Tibial artery (tissue), 4 donors: ENCODE measurements around the gene ZNF564.
A peak's percentile ranks its signal among the peaks of the same experiment; 100 is the strongest.

Source experiments
- DNase-seq, 2 donors: peaks; one replicate each; pipeline ENCODE4 v3.0.0-alpha.2; 2019
- H3K27ac ChIP-seq, 2 donors: fragments of 200-600 bp; sonication (generic) in 1 of 2; 1 replicate in 1 of 2; 2 replicates in 1 of 2; pipeline ENCODE4 v1.5.1; 2018 to 2019; ENCODE audit warnings: mild to moderate bottlenecking in 1 of 2
- H3K27me3 ChIP-seq, 2 donors: fragments of 200-600 bp; sonication (generic) in 1 of 2; one replicate each; pipeline versions ENCODE4 v1.5.1 to v1.6.0; 2016 to 2019
- H3K36me3 ChIP-seq, 3 donors: fragments of 200-600 bp; sonication (generic) in 2 of 3; one replicate each; pipeline ENCODE4 v1.5.1; 2016 to 2019; ENCODE audit warnings: mild to moderate bottlenecking in 2 of 3
- H3K4me1 ChIP-seq, 4 donors: fragments of 200-600 bp; sonication (generic) in 2 of 4; 1 replicate in 3 of 4; 2 replicates in 1 of 4; pipeline ENCODE4 v1.5.1; 2016 to 2019
- H3K4me3 ChIP-seq, 2 donors: fragments of 200-600 bp; sonication (generic) in 1 of 2; 1 replicate in 1 of 2; 2 replicates in 1 of 2; pipeline ENCODE4 v1.5.1; 2018 to 2019; ENCODE audit warnings: mild to moderate bottlenecking in 2 of 2
- H3K9me3 ChIP-seq, 3 donors: fragments of 200-600 bp; sonication (generic) in 1 of 3; one replicate each; pipeline ENCODE4 v1.5.1; 2016 to 2019
- intact Hi-C: fragments of 100-400 bp; cut with DNase I; formaldehyde crosslinking; loops from one replicate; pipeline ENCODE4 v1.15.0; 2023; ENCODE audit warnings: low total_unique reads
- TF ChIP-seq, protein P1 (sequence below), 2 experiments: fragments of 200-600 bp in 1 of 2; fragments of 450-650 bp in 1 of 2; IDR thresholded peaks; one replicate each; pipeline ENCODE4 v1.5.1; 2017 to 2019; ENCODE audit warnings: antibody characterized with exemption in 2 of 2, mild to moderate bottlenecking in 1 of 2, moderate library complexity in 1 of 2

The ZNF564 gene

DNA sequence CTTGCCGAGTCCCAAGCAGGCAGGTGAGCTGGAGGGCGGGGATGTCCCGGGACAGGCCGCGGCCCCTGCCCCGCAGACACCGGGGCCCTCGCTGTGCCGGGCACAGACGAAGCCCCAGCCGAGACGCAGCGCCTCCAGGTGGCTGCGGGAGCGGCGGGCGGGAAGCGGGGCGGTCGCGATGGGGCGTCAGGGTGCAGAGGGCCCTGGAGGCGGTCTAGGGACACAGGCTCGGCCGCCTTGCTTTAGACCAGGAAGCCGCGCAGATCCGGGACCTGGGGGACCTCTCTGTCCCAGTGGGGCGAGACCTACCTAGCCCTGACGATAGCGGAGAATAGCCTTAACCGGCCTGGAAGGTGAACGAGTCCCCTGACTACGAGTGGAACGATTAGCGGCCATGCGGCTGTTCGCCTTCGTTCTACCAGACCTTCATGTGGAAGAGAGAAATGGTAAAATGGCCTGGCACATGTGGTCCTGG lies 4.2 kb upstream of the ZNF564 start:
- Histone ChIP-seq H3K9me3 (no peaks in the 10 kb centered on the region), H3K27me3 (peaks cover 0 to 2% of the 10 kb centered on the region in 2 donors), H3K4me3 (peak overlapping the region in 1 of 2 donors; percentile 6), H3K27ac (no peak overlapping the region), H3K4me1 (peaks cover 0 to 18% (median 9%) of the 10 kb centered on the region in 4 donors), H3K36me3 (no peaks in the 10 kb centered on the region)
- TF ChIP-seq, protein P1, sequence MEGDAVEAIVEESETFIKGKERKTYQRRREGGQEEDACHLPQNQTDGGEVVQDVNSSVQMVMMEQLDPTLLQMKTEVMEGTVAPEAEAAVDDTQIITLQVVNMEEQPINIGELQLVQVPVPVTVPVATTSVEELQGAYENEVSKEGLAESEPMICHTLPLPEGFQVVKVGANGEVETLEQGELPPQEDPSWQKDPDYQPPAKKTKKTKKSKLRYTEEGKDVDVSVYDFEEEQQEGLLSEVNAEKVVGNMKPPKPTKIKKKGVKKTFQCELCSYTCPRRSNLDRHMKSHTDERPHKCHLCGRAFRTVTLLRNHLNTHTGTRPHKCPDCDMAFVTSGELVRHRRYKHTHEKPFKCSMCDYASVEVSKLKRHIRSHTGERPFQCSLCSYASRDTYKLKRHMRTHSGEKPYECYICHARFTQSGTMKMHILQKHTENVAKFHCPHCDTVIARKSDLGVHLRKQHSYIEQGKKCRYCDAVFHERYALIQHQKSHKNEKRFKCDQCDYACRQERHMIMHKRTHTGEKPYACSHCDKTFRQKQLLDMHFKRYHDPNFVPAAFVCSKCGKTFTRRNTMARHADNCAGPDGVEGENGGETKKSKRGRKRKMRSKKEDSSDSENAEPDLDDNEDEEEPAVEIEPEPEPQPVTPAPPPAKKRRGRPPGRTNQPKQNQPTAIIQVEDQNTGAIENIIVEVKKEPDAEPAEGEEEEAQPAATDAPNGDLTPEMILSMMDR (IDR thresholded peaks at IDR 0.05) = no peak
- no peak for DNase-seq
- intact Hi-C loops = no loop called here

DNA sequence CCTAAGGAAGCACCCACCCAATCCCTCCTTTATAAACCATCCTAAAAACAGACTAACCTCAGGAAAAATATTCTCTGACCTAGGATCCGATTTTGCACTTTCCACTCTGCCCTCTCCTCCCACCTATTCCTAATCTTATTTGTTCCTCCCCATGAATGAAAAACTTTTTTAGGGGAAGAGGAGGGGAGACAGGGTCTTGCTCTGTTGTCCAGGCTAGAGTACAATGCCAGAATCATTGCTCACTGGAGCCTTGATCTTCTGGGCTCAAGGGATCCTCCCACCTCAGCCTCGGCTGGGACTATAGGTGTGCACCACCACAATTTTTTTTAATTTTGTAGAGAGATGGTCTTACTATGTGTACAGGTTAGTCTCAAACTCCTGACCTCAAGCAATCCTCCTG lies 4.4 kb downstream of the ZNF564 start:
- TF ChIP-seq, protein P1 (IDR thresholded peaks at IDR 0.05) = no peak
- Histone ChIP-seq H3K27ac (no peak overlapping the region), H3K27me3 (no peaks in the 10 kb centered on the region), H3K36me3 (peaks cover 0 to 11% (median 8%) of the 10 kb centered on the region in 3 donors), H3K4me1 (peaks cover 0 to 32% (median 19%) of the 10 kb centered on the region in 4 donors), H3K9me3 (no peaks in the 10 kb centered on the region), H3K4me3 (no peak overlapping the region)
- intact Hi-C loops = no loop called here
- no peak for DNase-seq

- Histone ChIP-seq H3K4me1 (peaks cover 0 to 31% (median 19%) of the 10 kb centered on the region in 4 donors), H3K27me3 (no peaks in the 10 kb centered on the region), H3K36me3 (peaks cover 3 to 15% (median 14%) of the 10 kb centered on the region in 3 donors), H3K27ac (no peak overlapping the region), H3K4me3 (no peak overlapping the region), H3K9me3 (no peaks in the 10 kb centered on the region)
- intact Hi-C loops = no loop called here
- TF ChIP-seq, protein P1 (IDR thresholded peaks at IDR 0.05) = no peak
- DNase-seq = no peak
Observed at GRCh38 chr19:12546068-12546467, 5.2 kb downstream of the ZNF564 start.

DNA sequence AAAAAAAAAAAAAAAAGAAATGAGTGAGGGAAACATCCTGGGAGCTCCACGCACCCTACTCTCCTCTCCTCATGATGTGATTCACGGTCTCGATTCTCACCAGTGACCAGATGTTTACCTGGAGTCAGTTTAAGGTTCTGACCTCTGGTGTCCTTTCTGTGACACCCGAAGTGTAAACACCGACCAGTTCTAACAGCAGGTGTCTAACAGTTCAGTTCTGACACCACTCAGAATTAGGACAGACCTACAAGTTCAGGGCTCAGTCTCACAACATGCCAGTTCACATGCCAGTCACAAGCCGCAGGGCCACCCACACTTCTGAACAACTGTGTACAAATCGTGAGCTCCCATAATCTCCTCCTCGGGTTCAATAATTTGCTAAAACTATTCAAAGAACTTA lies 6.0 kb downstream of the ZNF564 start:
- no peak for DNase-seq
- Histone ChIP-seq H3K4me3 (no peak overlapping the region), H3K4me1 (peaks cover 0 to 27% (median 18%) of the 10 kb centered on the region in 4 donors), H3K36me3 (peaks cover 11 to 23% (median 22%) of the 10 kb centered on the region in 3 donors), H3K9me3 (no peaks in the 10 kb centered on the region), H3K27ac (no peak overlapping the region), H3K27me3 (no peaks in the 10 kb centered on the region)
- TF ChIP-seq, protein P1 (IDR thresholded peaks at IDR 0.05) = no peak
- intact Hi-C loops = no loop called here

DNA sequence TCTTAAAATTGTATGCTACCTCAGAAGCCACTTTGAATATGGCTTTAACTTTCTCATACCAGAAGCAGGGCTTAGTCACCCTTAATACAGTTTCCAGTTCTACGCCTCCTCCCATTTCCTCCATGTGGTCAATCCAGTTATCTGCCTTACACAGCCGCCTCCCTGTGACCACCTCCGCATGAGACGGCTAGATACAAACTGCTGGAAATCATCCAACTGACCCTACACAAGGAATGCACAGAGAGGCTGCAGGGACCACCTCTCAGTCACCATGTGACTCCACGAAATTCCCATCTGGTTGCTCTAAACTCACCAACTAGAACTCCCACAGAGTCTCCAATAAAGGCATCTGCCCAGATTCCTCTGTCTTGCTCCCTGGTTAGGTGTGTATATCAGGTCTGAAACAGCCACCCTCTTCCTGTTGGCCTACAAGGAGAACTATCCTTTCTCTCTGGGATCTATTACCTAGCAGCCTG lies 6.8 kb downstream of the ZNF564 start:
- H3K27me3 ChIP-seq = no peaks in the 10 kb centered on the region
- no peak overlapping the region for H3K27ac ChIP-seq
- H3K4me1 ChIP-seq = peaks cover 0 to 19% (median 12%) of the 10 kb centered on the region in 4 donors
- no peaks in the 10 kb centered on the region for H3K9me3 ChIP-seq
- no peak overlapping the region for H3K4me3 ChIP-seq
- DNase-seq = no peak
- intact Hi-C loops = no loop called here
- peaks cover 19 to 32% (median 31%) of the 10 kb centered on the region in 3 donors for H3K36me3 ChIP-seq
- TF ChIP-seq, protein P1 (IDR thresholded peaks at IDR 0.05) = no peak
